D721Med (cell line): ENCODE data around the gene SIT1.

Experiments
- DNase-seq: peaks from one replicate; pipeline ENCODE4 v3.0.0; 2011; ENCODE audit warnings: low spot score; ENCODE audit not compliant: insufficient read length
- FAIRE-seq: peaks from 2 replicates; lab custom pipeline; 2011; peaks lifted over from hg19 to GRCh38; lab: Jason Lieb, UNC
- TF ChIP-seq, protein P1 (sequence below): IDR thresholded peaks from 2 replicates; pipeline ENCODE4 v1.5.1; 2012; ENCODE audit warnings: mild to moderate bottlenecking, control low read depth; ENCODE audit not compliant: insufficient read depth; ENCODE audit errors: missing control alignments

The SIT1 gene

DNA sequence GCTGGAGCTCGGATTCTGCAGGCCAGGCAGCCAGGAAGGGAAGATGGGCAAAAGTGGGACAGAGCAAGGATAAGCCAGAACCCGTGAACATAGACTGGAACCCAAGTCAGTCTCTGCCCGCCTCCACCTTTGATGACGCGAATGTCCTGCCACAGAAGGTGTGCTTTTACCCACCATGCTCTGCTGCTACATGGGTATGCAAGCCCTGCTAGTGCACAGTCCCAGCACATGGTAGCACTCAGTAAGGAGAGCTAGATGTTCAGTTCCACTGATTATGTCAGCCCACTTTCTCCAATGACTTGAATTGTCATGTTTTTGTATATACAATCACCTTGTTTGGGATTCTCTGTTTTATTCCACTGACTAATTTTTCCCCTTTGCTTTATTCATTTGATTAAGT lies 21.1 kb downstream of the SIT1 start:
- DNase-seq (no peak), FAIRE-seq (no peak)
- TF ChIP-seq, protein P1, sequence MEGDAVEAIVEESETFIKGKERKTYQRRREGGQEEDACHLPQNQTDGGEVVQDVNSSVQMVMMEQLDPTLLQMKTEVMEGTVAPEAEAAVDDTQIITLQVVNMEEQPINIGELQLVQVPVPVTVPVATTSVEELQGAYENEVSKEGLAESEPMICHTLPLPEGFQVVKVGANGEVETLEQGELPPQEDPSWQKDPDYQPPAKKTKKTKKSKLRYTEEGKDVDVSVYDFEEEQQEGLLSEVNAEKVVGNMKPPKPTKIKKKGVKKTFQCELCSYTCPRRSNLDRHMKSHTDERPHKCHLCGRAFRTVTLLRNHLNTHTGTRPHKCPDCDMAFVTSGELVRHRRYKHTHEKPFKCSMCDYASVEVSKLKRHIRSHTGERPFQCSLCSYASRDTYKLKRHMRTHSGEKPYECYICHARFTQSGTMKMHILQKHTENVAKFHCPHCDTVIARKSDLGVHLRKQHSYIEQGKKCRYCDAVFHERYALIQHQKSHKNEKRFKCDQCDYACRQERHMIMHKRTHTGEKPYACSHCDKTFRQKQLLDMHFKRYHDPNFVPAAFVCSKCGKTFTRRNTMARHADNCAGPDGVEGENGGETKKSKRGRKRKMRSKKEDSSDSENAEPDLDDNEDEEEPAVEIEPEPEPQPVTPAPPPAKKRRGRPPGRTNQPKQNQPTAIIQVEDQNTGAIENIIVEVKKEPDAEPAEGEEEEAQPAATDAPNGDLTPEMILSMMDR, result no peak

DNA sequence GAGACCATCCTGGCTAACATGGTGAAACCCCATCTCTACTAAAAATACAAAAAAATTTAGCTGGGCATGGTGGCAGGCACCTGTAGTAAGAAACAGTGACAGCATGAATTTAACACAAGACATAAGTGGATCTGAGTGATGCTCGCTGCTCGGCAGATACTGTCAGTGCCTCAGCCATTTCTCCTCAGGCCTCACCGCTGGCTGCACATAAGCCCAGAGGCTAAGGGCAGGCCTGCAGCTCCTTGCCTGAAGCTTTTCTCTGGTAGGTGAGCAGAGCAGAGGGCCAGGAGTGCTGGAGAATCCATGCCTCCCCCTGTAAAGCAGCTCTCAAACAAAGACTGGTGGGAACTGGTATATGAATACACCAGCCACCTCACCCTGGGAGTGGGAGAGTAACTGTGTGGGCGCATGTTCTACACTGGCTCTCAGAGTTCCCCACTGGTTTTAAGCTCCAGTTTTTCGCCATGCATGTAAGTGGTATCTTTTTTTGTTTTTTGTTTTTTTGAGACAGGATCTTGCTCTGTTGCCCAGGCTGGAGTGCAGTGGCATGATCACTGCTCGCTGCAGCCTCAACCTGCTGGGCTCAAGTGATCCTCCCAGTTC lies 22.2 kb downstream of the SIT1 start:
- TF ChIP-seq, protein P1, result no peak
- DNase-seq (no peak), FAIRE-seq (no peak)

DNA sequence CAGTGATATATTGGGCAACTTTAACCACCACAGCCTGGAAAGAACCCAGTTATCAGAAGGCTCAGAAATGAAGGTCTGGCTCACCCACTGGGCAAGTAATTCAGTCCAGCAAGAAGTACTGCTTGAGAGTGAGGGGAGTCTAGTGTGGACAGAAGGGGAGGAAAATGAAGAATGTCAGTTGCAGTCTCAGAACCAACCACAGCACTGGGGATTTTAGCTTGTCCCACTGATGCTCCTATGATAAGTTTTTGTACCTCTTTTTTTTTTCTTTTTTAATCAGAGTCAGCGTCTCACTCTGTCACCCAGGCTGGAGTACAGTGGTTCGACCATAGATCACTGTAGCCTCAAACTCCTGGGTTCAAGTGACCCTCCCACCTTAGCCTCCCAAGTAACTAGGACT lies 23.2 kb downstream of the SIT1 start:
- TF ChIP-seq, protein P1, result no peak
- DNase-seq, result no peak
- FAIRE-seq, result no peak

DNA sequence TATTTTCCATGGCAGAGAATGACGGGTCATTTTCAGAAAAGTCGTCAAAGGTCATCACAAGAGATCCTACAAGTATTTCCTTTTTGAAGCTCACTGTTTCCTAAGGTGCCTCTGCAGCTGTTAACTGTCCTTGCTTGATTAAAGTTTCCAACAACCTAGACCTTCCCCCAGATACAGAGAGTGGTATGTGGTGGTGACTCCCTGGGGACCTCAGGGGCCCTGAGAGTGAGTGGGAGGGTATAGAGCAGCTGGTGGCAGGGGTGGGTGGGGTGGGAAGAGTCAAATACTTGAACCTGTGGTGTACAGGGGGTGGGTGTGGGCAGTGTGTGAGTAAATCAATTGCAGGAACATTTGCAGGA lies 31.0 kb downstream of the SIT1 start:
- TF ChIP-seq, protein P1, result no peak
- FAIRE-seq (no peak), DNase-seq (no peak)

DNA sequence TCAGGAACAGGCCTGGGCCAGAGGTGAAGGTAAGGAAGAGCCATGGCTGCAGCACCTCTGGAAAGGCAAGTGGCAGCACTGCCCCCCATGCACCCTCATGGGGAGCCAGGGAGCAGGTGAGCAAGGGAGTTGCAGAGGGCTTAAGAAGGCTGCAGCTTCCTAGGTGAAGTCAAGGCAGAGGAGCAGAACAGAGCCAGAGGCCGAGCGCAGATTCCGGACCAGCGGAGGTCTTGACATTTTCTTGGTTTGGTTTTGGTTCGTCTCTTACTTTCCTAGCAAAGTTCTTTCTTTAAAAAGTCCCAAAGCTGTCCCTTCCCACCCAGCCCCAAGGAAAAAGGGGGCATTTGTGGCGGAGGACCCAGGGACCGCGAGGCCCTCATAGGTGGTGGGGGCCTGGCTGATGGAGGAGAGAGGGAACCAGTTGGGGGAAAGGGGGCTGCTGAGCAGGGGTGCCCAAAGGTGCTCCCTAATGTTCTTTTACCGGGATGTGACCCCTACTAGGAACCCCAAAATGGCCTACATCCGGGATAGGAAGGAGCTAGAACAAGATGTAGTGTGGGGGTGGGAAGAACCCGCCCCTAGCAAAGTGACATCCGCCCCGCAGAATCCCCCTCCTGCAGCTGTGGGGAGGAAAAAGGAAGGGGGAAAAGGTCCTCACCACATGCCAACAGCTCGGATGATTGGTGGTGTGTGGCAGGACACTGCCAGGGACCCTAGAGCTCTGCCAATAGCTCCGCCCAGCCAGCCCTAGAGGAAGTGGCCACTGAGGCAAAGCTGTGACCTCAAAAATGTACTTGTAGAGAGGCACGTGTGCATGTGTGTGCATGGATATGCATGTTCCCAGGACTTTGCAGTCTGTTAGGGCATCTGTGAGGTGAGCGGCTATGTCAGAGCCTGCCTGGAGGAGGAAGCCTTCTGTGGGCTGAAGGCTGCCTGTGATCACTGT lies 31.6 kb downstream of the SIT1 start:
- FAIRE-seq (no peak), DNase-seq (no peak)
- TF ChIP-seq, protein P1, result no peak

DNA sequence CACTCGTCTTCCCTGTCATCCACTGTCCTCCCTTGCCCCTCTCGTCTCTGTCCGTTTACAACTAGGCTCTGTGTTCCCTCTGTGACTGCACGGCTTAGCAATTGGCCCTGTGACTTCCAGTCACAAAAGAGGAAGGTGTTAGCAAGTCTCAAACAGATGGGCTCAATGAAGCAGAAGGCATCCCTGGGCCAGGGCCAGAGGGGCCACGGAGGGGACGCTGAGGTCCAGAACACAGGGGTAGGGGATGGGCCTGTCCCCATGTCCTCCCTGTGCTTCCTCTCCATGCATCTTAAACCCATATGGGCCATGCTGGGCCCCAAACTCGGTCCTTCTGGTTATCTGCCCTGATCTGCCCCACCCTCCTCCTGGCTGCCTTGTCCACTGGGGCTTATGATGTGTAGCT lies 32.4 kb downstream of the SIT1 start, which contains the start of gene CD72:
Gene CD72, minus strand, starts transcription at position 89 of the 403 bp plus-strand sequence. CDS start 110 bp downstream, outside the sequence.
- FAIRE-seq, result no peak

More for the DNA sequence above, 32.4 kb downstream of the SIT1 start, which contains the start of gene CD72:
- TF ChIP-seq, protein P1, result no peak
- DNase-seq, result no peak
